Neural cell (in vitro differentiated cells): Measurements from ENCODE around the gene FN3K. TPM values are rescaled to one million over a fixed set of nuclear protein-coding genes. Genes with fewer than 3 reads are reported as not detected.

Experiments
- H2AFZ ChIP-seq: fragments of 200-600, 300-800 bp; sonication (generic), shearing (Covaris generic); 2 replicates; pipeline ENCODE4 v1.6.0; 2014; ENCODE audit warnings: low read depth, mild to moderate bottlenecking, antibody characterized with exemption, low read length, moderate library complexity
- H3F3A ChIP-seq: fragments of 200-600 bp; shearing (Covaris generic); 2 replicates; pipeline ENCODE4 v1.6.1; 2016; ENCODE audit warnings: mild to moderate bottlenecking, moderate library complexity, mixed read lengths, antibody characterized with exemption, low read length; ENCODE audit not compliant: insufficient read depth, poor library complexity, severe bottlenecking
- H3K27ac ChIP-seq: fragments of 200-600, 300-800 bp; sonication (generic), shearing (Covaris generic); 2 replicates; pipeline ENCODE4 v1.5.1; 2014; ENCODE audit warnings: mild to moderate bottlenecking, low read length, moderate library complexity
- H3K27me3 ChIP-seq: fragments of 300-800, 200-600 bp; sonication (generic), shearing (Covaris generic); 2 replicates; pipeline ENCODE4 v1.6.0; 2014; ENCODE audit warnings: mild to moderate bottlenecking, low read depth, low read length, moderate library complexity; ENCODE audit not compliant: insufficient read depth
- H3K36me3 ChIP-seq: fragments of 300-800, 200-600 bp; sonication (generic), shearing (Covaris generic); 2 replicates; pipeline ENCODE4 v1.5.1; 2014; ENCODE audit warnings: mild to moderate bottlenecking, antibody characterized with exemption, low read length, moderate library complexity; ENCODE audit not compliant: insufficient read depth
- H3K4me2 ChIP-seq: fragments of 300-800, 200-600 bp; sonication (generic), shearing (Covaris generic); 2 replicates; pipeline ENCODE4 v1.6.0; 2014; ENCODE audit warnings: mild to moderate bottlenecking, low read length
- H3K4me3 ChIP-seq: fragments of 300-800, 200-600 bp; sonication (generic), shearing (Covaris generic); 2 replicates; pipeline ENCODE4 v1.5.1; 2014; ENCODE audit warnings: mild to moderate bottlenecking, low read length, moderate library complexity
- H3K79me2 ChIP-seq: fragments of 200-600 bp; shearing (Covaris generic); replicated peaks from 2 replicates; pipeline ENCODE4 v1.6.0; 2014; ENCODE audit warnings: mild to moderate bottlenecking, low read length, moderate library complexity; ENCODE audit not compliant: insufficient read depth
- H3K9ac ChIP-seq: fragments of 300-800, 200-600 bp; sonication (generic), shearing (Covaris generic); 2 replicates; pipeline ENCODE4 v1.6.1; 2016; ENCODE audit warnings: mild to moderate bottlenecking, low read length, mixed read lengths
- H3K9me2 ChIP-seq: fragments of 200-600 bp; shearing (Covaris generic); 2 replicates; pipeline ENCODE4 v1.6.1; 2016; ENCODE audit warnings: mild to moderate bottlenecking, low read length, mixed read lengths; ENCODE audit not compliant: insufficient read depth
- H3K9me3 ChIP-seq: fragments of 200-600, 300-800 bp; sonication (generic), shearing (Covaris generic); 2 replicates; pipeline ENCODE4 v1.6.1; 2016; ENCODE audit warnings: mild to moderate bottlenecking, mixed run types, low read length, moderate library complexity, mixed read lengths
- H4K20me1 ChIP-seq: fragments of 200-600 bp; shearing (Covaris generic); 2 replicates; pipeline ENCODE4 v1.6.1; 2016; ENCODE audit warnings: mild to moderate bottlenecking, mixed run types; ENCODE audit not compliant: insufficient read depth
- CTCF ChIP-seq: fragments of 450-650 bp; IDR thresholded peaks from 2 replicates; pipeline ENCODE4 v1.5.1; 2014; ENCODE audit warnings: antibody characterized with exemption, mild to moderate bottlenecking, moderate library complexity; ENCODE audit not compliant: poor library complexity, severe bottlenecking
- EP300 ChIP-seq: fragments of 450-650 bp; conservative IDR thresholded peaks from 2 replicates; pipeline ENCODE4 v1.6.1; 2014; ENCODE audit warnings: antibody characterized with exemption, mild to moderate bottlenecking, moderate library complexity; ENCODE audit not compliant: poor library complexity, severe bottlenecking
- EZH2 ChIP-seq: fragments of 200-600, 300-800 bp; shearing (Covaris generic), sonication (generic); IDR thresholded peaks from 2 replicates; pipeline ENCODE4 v1.6.1; 2014; ENCODE audit warnings: antibody characterized with exemption, low read length, borderline replicate concordance, mild to moderate bottlenecking; ENCODE audit not compliant: insufficient read depth, poor library complexity, severe bottlenecking
- MXI1 ChIP-seq: fragments of 450-650 bp; conservative IDR thresholded peaks from 2 replicates; pipeline ENCODE4 v1.6.1; 2014; ENCODE audit warnings: antibody characterized with exemption, mild to moderate bottlenecking; ENCODE audit not compliant: poor library complexity, severe bottlenecking
- POLR2AphosphoS5 ChIP-seq: IDR thresholded peaks from 2 replicates; pipeline ENCODE4 v1.6.1; 2012
- RAD21 ChIP-seq: fragments of 450-650 bp; conservative IDR thresholded peaks from 2 replicates; pipeline ENCODE4 v1.6.1; 2014; ENCODE audit warnings: antibody characterized with exemption, mild to moderate bottlenecking, moderate library complexity
- REST ChIP-seq: IDR thresholded peaks from 2 replicates; pipeline ENCODE4 v1.6.1; 2012; ENCODE audit warnings: borderline replicate concordance
- SMC3 ChIP-seq: fragments of 450-650 bp; conservative IDR thresholded peaks from 2 replicates; pipeline ENCODE4 v1.6.1; 2014; ENCODE audit warnings: antibody characterized with exemption, mild to moderate bottlenecking, moderate library complexity; ENCODE audit not compliant: poor library complexity
- TAF1 ChIP-seq: IDR thresholded peaks from 2 replicates; pipeline ENCODE4 v1.6.1; 2012; ENCODE audit warnings: low read depth
- polyA plus RNA-seq: library from polyadenylated mRNA; depleted of rRNA; stranded (reverse); fragments of >200 nt; gene quantifications from 2 replicates; pipeline ENCODE4 v1.2.3, GENCODE V29; 2014

Gene FN3K
- polyA plus RNA-seq, 1 donor from 2014 or later: 6.0 TPM

- Histone ChIP-seq H3K27me3 (no peaks in the 10 kb centered on the region), H3K27ac (no peak overlapping the region), H4K20me1 (no peaks in the 10 kb centered on the region), H3K4me3 (no peak overlapping the region), H3K36me3 (no peaks in the 10 kb centered on the region), H2AFZ (no peak overlapping the region), H3K9me3 (no peaks in the 10 kb centered on the region), H3K4me2 (no peak overlapping the region), H3F3A (no peaks in the 10 kb centered on the region), H3K9ac (no peak overlapping the region), H3K9me2 (no peaks in the 10 kb centered on the region), H3K79me2 (peaks cover 30% of the 10 kb centered on the region)
- TF ChIP-seq MXI1: no peak
- TF ChIP-seq POLR2AphosphoS5: no peak
- TF ChIP-seq REST: no peak
Measured at GRCh38 chr17:82756166-82756565, 20.8 kb downstream of the FN3K start.

GRCh38 chr17:82765371-82765770, 30.0 kb downstream of the FN3K start:
- Histone ChIP-seq H3K79me2 (peaks cover 9% of the 10 kb centered on the region), H3K9me3 (no peaks in the 10 kb centered on the region), H3F3A (no peaks in the 10 kb centered on the region), H3K27ac (no peak overlapping the region), H3K36me3 (peaks cover 10% of the 10 kb centered on the region), H3K9ac (no peak overlapping the region), H3K4me3 (no peak overlapping the region), H3K4me2 (no peak overlapping the region), H3K27me3 (no peaks in the 10 kb centered on the region), H4K20me1 (no peaks in the 10 kb centered on the region), H3K9me2 (no peaks in the 10 kb centered on the region), H2AFZ (no peak overlapping the region)
- TF ChIP-seq CTCF: no peak
- no peak for TF ChIP-seq POLR2AphosphoS5
- TF ChIP-seq EZH2: no peak
- no peak for TF ChIP-seq MXI1
- no peak for TF ChIP-seq REST
- no peak for TF ChIP-seq RAD21
- no peak for TF ChIP-seq SMC3
- TF ChIP-seq TAF1: no peak
- TF ChIP-seq EP300: no peak
